Stomach (tissue), 4 donors: ENCODE results near the gene SH3BGRL3.

ENCODE experiments used
- EP300 ChIP-seq: sonication (generic); formaldehyde crosslinking; IDR thresholded peaks from one replicate; pipeline ENCODE4 v1.6.1; 2017; ENCODE audit warnings: antibody characterized with exemption
- TF ChIP-seq, protein P1 (sequence below), 7 experiments: fragments of 450-650 bp in 4 of 7; fragments of 200-600 bp in 3 of 7; sonication (generic) in 3 of 7; IDR thresholded peaks; one replicate each; pipeline ENCODE4 v1.5.1; 2016 to 2019; ENCODE audit warnings: antibody characterized with exemption in 7 of 7, control low read depth in 2 of 7, mild to moderate bottlenecking in 1 of 7

DNA sequence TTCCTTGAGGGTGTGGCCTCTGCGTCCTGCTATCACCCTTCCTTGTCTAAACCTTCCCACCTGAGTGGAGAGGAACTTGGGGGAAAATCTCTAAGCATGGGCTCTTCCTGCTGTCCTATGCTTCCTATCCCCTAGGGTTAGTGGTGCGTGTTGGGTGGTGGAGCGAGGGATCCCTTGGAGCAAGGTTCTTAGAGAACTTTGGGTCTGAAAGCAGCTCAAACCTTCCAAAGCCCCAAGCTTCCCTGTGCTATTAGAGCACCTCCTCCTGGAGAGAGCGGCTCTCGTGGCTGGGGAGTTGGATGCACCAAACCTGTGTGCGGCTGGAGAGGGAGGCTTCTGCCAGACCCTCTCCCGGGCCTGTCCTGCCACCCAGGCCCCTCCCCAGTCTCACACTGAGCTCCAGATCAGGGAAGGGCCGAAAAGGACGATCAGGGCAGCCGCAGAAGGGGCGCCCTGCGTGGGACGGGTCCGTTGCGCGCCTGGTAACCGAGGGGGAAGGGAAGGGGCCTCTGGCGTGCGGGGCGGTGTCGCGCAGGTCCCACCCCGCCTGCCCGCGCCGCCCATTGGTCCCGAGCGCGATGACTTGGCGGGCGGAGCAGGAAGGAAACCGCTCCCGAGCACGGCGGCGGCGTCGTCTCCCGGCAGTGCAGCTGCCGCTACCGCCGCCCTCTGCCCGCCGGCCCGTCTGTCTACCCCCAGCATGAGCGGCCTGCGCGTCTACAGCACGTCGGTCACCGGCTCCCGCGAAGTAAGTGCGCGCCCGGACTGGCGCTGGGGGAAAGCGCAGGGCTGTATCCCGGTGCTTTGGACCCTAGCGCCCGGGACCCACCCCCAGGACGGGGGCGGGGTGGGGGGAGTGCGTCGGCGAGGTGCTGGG lies at the start of gene SH3BGRL3:
- TF ChIP-seq EP300: no peak
- TF ChIP-seq, protein P1, sequence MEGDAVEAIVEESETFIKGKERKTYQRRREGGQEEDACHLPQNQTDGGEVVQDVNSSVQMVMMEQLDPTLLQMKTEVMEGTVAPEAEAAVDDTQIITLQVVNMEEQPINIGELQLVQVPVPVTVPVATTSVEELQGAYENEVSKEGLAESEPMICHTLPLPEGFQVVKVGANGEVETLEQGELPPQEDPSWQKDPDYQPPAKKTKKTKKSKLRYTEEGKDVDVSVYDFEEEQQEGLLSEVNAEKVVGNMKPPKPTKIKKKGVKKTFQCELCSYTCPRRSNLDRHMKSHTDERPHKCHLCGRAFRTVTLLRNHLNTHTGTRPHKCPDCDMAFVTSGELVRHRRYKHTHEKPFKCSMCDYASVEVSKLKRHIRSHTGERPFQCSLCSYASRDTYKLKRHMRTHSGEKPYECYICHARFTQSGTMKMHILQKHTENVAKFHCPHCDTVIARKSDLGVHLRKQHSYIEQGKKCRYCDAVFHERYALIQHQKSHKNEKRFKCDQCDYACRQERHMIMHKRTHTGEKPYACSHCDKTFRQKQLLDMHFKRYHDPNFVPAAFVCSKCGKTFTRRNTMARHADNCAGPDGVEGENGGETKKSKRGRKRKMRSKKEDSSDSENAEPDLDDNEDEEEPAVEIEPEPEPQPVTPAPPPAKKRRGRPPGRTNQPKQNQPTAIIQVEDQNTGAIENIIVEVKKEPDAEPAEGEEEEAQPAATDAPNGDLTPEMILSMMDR (IDR thresholded peaks at IDR 0.05): peak in 1 of 7 experiments; percentile 41
